Body of pancreas (tissue), 4 donors: ENCODE results near the gene IFI44L. TPM values are rescaled to one million over a fixed set of nuclear protein-coding genes. Genes with fewer than 3 reads are reported as not detected.

Experiments
- ATAC-seq: fragments of 150-250 bp; one replicate; pipeline ENCODE4 v1.9.1; 2016
- DNase-seq, 4 donors: peaks; one replicate each; pipeline ENCODE4 v3.0.0-alpha.2; 2019
- H3K27ac ChIP-seq, 4 donors: fragments of 200-600 bp; sonication (generic); 1 replicate in 3 of 4; 2 replicates in 1 of 4; pipeline versions ENCODE4 v1.5.1 to v1.6.1; 2016 to 2019; ENCODE audit warnings: mild to moderate bottlenecking in 1 of 4, mixed read lengths in 1 of 4, moderate library complexity in 1 of 4
- H3K27me3 ChIP-seq, 2 donors: fragments of 200-600 bp; sonication (generic); one replicate each; pipeline ENCODE4 v1.6.0; 2016; ENCODE audit warnings: mild to moderate bottlenecking in 1 of 2
- H3K36me3 ChIP-seq, 2 donors: fragments of 200-600 bp; sonication (generic); replicated peaks in 1 of 2; 2 replicates each; pipeline ENCODE4 v1.5.1; 2016; ENCODE audit warnings: low read depth in 2 of 2; ENCODE audit not compliant: insufficient read depth in 1 of 2
- H3K4me1 ChIP-seq: fragments of 200-600 bp; sonication (generic); one replicate; pipeline ENCODE4 v1.6.0; 2016
- H3K4me3 ChIP-seq, 2 donors: fragments of 200-600 bp; sonication (generic); 1 replicate in 1 of 2; 2 replicates in 1 of 2; pipeline ENCODE4 v1.5.1; 2016 to 2019
- H3K9me3 ChIP-seq, 3 donors: fragments of 200-600 bp; sonication (generic); 1 replicate in 2 of 3; 2 replicates in 1 of 3; pipeline ENCODE4 v1.5.1; 2016
- CTCF ChIP-seq, 7 experiments: fragments of 450-650 bp in 4 of 7; fragments of 200-600 bp in 3 of 7; sonication (generic) in 3 of 7; IDR thresholded peaks; one replicate each; pipeline ENCODE4 v1.5.1; 2016 to 2019; ENCODE audit warnings: antibody characterized with exemption in 7 of 7
- POLR2A ChIP-seq, 3 donors: fragments of 450-650 bp; IDR thresholded peaks; one replicate each; pipeline ENCODE4 v1.6.1; 2016; ENCODE audit warnings: antibody characterized with exemption in 3 of 3, mild to moderate bottlenecking in 2 of 3
- WGBS, 2 donors: methylation state at CpG; one replicate each; pipeline ENCODE4 v1.1.5; 2017; 5-methylcytosine and 5-hydroxymethylcytosine counted together
- intact Hi-C: fragments of 100-400 bp; cut with DNase I; formaldehyde crosslinking; loops from one replicate; pipeline ENCODE4 v1.15.1; 2023
- total RNA-seq, 2 donors: library from RNA; depleted of rRNA; stranded (reverse); fragments of >200 nt; gene quantifications; one replicate each; pipeline ENCODE4 v1.1.0, GENCODE V29; 2016

The IFI44L gene
- 1 to 10 TPM in 1 of 2 donors, under 1 TPM in 1; 0.99 to 3.9 TPM for total RNA-seq

DNA sequence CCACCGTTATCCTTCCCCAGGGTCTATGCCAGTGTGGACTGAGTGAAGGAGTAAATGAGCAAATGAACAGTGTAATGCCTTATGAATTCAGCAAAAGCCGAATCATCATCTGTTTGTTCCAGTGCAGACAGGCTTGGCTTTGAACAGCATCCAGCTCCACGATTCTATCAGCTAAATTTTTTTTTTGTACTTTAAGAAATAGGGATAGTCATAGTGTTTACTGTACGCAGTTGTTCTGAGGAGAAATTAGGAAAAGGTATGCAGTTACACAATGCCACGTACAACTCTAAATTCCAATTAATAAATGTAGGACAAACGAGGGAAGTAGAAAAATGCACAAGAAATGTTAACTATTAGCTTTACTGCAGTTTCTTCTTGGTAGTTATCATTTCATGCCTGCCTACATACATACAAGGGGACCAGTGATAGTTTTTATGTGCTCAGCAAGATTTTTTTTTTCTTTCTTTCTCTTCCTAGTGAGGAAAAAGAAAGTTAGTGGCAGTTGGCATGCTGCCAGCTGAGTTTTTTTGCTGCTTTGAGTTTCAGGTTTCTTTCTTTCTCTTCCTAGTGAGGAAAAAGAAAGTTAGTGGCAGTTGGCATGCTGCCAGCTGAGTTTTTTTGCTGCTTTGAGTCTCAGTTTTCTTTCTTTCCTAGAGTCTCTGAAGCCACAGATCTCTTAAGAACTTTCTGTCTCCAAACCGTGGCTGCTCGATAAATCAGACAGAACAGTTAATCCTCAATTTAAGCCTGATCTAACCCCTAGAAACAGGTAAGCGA lies at the start of gene IFI44L:
IFI44L (plus strand) TSS at position 646 of the 777 bp plus-strand sequence. CDS start 7,468 bp downstream, outside the sequence.
- Histone ChIP-seq H3K9me3 (no peaks in the 10 kb centered on the region), H3K27me3 (no peaks in the 10 kb centered on the region), H3K4me3 (no peak within 1 kb of the TSS), H3K27ac (peak within 1 kb of the TSS; percentile 8 to 69 (median 54)), H3K36me3 (no peaks in the 10 kb centered on the region), H3K4me1 (peaks cover 22% of the 10 kb centered on the region)
- DNase-seq (peak; percentile 15 to 38 (median 22)), ATAC-seq (peak; percentile 22)
- 27% methylated on average over 9 of the region's 9 CpGs for WGBS, 2 donors
- intact Hi-C loops: loop anchor here (10.0 kb wide), 1 partner anchor 55 kb away; no protein-coding TSS in a partner anchor
- TF ChIP-seq CTCF (IDR thresholded peaks at IDR 0.05) (no peak), POLR2A (IDR thresholded peaks at IDR 0.05) (no peak)

GRCh38 chr1:78570539-78570938 lies 49.7 kb upstream of the IFI44L start:
- intact Hi-C loops: no loop called here
- no peaks in the 10 kb centered on the region for H3K27me3 ChIP-seq
- H3K36me3 ChIP-seq: no peaks in the 10 kb centered on the region
- H3K9me3 ChIP-seq: no peaks in the 10 kb centered on the region
- TF ChIP-seq POLR2A (IDR thresholded peaks at IDR 0.05) (no peak), CTCF (IDR thresholded peaks at IDR 0.05) (no peak)
- H3K4me1 ChIP-seq: no peaks in the 10 kb centered on the region
- 25 to 39% methylated on average over 2 of the region's 2 CpGs for WGBS, 2 donors
- ATAC-seq (no peak), DNase-seq (no peak)
- H3K27ac ChIP-seq: no peak overlapping the region
- H3K4me3 ChIP-seq: no peak overlapping the region

DNA sequence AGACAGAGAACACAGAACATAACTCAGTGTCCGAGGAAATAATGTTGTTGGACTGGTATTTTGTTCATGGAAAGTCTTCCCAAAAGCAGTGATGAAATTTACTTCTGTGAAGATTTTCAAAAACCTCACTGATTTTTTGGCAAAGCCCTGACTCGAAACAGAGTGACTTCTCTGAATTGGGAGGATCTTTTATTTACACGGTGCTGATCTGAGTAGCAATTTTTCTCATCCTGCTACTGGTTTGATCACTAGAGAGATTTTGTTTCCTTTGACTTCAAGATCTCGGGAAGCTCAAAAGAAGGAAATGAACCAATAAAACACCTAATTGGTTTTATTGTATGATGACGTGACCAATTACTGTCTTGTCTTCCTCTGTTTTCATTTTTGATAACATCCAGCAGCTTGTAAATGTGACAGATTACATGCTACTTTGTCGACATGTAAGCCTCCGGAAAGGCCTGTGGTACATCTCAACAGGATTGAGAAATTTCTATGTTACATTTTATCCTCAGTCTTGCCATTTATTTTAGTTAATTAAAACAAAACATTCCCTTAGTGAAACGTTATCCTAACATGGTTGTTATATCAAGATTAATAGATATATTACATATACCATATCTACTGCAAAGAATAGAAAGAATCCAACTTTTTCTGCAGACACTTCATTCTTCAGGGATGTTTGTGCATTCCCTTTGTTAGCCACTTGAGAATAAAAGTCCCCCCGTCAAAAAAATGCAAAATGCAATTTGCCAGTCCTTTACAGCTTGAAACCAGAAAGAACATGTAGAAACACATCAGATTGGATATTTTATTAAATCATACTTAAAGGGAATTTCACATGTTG lies 42.8 kb upstream of the IFI44L start:
- no peak for DNase-seq

GRCh38 chr1:78586572-78586971 lies 33.7 kb upstream of the IFI44L start:
- Histone ChIP-seq H3K36me3 (no peaks in the 10 kb centered on the region), H3K27ac (no peak overlapping the region), H3K4me1 (no peaks in the 10 kb centered on the region), H3K9me3 (no peaks in the 10 kb centered on the region), H3K4me3 (no peak overlapping the region), H3K27me3 (no peaks in the 10 kb centered on the region)
- intact Hi-C loops: no loop called here
- ATAC-seq (no peak), DNase-seq (no peak)
- 57 to 84% methylated on average over 1 of the region's 1 CpG for WGBS, 2 donors
- TF ChIP-seq POLR2A (IDR thresholded peaks at IDR 0.05) (no peak), CTCF (IDR thresholded peaks at IDR 0.05) (no peak)

More for the DNA sequence above, 42.8 kb upstream of the IFI44L start:
- intact Hi-C loops: no loop called here
- no peaks in the 10 kb centered on the region for H3K9me3 ChIP-seq
- no peak overlapping the region for H3K27ac ChIP-seq
- H3K4me3 ChIP-seq: no peak overlapping the region
- no peaks in the 10 kb centered on the region for H3K36me3 ChIP-seq
- no peak for ATAC-seq
- no peaks in the 10 kb centered on the region for H3K4me1 ChIP-seq
- H3K27me3 ChIP-seq: no peaks in the 10 kb centered on the region
- no peak for TF ChIP-seq CTCF (IDR thresholded peaks at IDR 0.05)
- no peak for TF ChIP-seq POLR2A (IDR thresholded peaks at IDR 0.05)
- WGBS, 2 donors: 68% methylated on average over 9 of the region's 9 CpGs
